HG02840 (cell line): ENCODE results near the gene SIX2.
"Not testable (repeated sequence)": the region's sequence is repeated elsewhere in the genome, so short reads cannot be mapped to it uniquely, and the experiment has no call there.

ENCODE experiments used
- ATAC-seq: cut with Tn5 transposase; IDR thresholded peaks from one replicate; pipeline ENCODE4 v1.9.1; 2021; ENCODE audit warnings: mild to moderate bottlenecking, moderate library complexity, moderate number of reproducible peaks; ENCODE audit not compliant: unreplicated experiment, low FRiP score

SIX2 gene

GRCh38 chr2:45009303-45009927, at the start of gene SIX2:
Gene SIX2, minus strand, starts transcription at chr2:45009452. Its CDS starts 342 bp downstream, at chr2:45009110.
- no peak for ATAC-seq

- ATAC-seq = no peak
Measured at GRCh38 chr2:45055162-45055605, 45.9 kb upstream of the SIX2 start.

DNA sequence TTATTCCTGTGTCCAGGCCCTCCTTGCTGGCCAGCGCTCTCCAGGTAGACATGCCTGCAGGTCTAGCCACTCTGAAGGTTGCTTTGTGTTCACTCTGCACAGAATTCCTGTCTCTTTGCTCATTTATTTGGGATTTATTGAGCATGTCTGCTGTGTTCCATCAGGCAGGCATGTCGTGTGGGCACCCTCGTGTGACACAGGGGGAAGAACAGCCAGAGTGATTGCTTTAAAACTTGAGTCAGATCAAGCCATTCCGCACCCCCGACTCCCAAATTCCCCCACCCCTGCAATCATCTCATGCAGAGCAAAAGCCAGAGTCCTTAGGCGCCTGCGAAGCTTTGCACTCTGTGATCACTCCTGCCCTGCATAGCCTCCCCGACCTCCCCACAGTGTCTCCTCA, 44.7 kb upstream of the SIX2 start:
- ATAC-seq = no peak

GRCh38 chr2:45052388-45052928, 43.2 kb upstream of the SIX2 start:
- no peak for ATAC-seq

DNA sequence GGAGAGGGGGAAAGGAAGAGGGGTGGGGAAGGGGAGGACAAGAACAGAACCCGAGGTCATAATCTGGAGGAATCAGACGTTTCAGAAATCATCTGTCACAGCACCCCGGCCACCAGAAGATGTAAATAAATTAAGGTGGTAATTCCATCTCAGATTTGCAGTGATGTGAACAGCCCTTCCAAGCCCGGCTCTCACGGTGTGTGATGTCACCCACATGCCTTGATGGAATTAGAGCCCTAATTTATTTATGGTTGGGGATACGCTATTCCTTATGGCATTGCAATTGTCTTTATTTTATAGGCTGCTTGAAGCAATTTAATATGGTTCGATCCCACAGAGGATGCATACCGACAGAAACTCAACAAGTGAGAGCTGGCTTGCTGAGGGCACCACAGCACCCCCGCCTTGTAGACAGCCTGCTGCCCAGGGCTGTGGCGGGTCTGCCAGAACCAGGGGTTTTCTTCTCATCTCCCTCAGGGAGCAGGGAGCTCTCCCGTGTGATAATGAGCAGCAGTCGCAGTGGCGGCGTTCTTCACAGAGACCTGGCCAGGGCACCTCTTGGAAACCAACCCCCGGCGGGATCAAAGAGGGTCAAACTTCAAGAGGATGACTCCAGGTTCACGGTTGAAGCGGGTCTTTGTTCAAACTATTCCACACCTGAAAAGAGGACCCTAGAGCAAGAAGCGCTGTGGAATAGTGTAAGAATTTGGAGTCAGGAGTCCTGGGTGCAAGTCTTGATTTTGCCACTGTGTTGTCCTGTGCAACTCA, 40.5 kb upstream of the SIX2 start:
- ATAC-seq = no peak

GRCh38 chr2:45047301-45047700, 38.0 kb upstream of the SIX2 start:
- no peak for ATAC-seq

DNA sequence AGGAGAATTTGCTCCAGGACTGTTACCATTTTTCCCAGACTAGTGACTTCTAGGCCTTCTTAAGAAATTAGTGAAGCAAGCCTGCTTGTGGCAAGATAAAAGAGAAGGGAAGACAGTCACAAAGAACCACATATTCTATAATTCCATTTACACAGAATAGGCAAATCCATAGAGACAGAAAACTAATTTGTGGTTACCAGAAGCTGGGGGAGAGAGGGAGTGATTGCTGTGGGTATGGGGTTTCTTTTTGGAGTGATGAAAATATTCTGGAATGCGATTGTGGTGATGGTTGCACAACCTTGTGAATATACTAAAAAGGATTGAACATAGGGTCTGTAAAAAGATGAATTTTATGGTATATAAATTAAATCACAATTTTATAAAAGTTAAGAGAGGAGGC, 37.5 kb upstream of the SIX2 start:
- no peak for ATAC-seq

- no peak for ATAC-seq
Measured at GRCh38 chr2:45045706-45046105, 36.5 kb upstream of the SIX2 start.

- ATAC-seq = no peak
Measured at GRCh38 chr2:45044916-45045315, 35.7 kb upstream of the SIX2 start.

GRCh38 chr2:45043174-45043573, 33.9 kb upstream of the SIX2 start:
- no peak for ATAC-seq

DNA sequence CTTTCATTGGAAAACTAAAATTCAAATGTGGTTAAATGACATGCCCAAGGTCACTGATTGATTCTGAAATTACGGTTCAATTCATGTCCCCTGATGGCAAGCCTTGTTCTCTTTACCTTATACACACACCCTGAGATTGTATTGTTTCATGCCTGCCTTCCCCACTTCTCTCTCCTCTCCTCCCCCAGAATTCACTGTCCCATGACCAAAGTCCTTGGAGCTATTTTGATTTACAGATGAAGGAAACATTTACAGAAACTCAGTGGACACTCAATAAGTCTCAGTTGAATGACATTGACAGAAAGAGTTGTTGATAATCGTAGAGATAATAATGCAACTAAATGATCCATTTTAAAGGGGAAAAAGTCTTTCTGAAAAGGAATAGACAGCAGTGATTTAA, 33.1 kb upstream of the SIX2 start:
- no peak for ATAC-seq

- ATAC-seq = no peak
Measured at GRCh38 chr2:45040786-45041185, 31.5 kb upstream of the SIX2 start.

DNA sequence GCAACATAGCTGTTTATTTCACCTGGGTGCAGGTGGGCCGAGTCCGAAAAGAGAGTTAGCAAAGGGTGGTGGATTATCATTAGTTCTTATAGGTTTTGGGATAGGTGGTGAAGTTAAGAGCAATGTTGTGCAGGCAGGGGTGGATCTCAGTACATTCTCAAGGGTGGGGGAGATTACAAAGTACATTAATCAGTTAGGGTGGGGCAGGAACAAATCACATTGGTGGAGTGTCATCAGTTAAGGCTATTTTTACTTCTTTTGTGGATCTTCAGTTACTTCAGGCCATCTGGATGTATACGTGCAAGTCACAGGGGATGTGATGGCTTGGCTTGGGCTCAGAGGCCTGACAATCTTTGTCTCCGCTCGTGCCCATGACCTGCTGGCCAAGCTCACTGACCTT, 30.6 kb upstream of the SIX2 start:
- not testable (repeated sequence) for ATAC-seq

DNA sequence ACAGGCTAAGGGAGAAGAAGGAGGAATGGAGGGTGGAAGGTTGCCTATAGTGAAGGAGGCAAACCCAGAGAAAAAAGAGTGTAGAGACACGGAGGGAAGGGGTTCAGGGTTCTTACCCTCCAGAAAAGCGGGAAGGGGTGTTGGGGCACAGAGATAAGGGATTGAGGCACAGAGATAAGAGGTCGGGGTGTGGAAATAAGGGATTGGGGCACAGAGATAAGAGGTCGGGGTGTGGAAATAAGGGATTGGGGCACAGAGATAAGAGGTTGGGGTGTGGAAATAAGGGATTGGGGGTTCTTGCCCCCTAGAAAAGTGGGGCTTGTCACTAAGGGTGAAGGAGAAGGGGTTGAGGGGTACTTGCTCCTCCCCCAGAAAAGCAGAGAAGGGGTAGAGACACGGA, 29.6 kb upstream of the SIX2 start:
- not testable (repeated sequence) for ATAC-seq

- no peak for ATAC-seq
Measured at GRCh38 chr2:45033302-45033701, 24.1 kb upstream of the SIX2 start.

GRCh38 chr2:45031028-45031427, 21.8 kb upstream of the SIX2 start:
- no peak for ATAC-seq

- ATAC-seq = no peak
Measured at GRCh38 chr2:45030553-45030952, 21.3 kb upstream of the SIX2 start.

- no peak for ATAC-seq
Measured at GRCh38 chr2:45029215-45029614, 20.0 kb upstream of the SIX2 start.

GRCh38 chr2:45028276-45028675, 19.0 kb upstream of the SIX2 start:
- ATAC-seq = no peak

DNA sequence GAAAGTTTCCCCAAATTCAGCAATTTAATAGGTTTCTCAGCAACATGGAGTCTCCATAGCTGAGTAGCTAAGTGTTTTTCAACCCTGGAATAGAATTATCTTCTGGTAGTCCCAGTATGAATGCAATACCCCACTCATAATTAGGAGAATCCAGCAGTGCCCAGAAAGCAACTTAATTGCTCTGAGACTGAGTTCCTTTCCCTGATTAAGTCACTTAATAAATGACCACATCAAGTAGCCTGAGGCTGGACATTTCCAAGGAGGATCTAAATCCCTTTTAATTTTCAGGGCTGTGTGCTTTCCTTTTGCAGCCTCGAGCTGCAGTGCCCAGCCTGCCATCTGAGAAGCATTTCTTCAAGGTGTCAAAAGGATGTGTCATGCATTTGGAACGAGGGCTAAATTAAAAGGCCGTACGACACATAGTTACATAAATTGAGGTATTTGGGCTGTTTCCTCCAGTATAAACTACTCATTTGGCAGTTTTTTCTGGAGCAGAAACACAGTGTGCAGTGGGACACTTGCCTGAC, 17.7 kb upstream of the SIX2 start:
- ATAC-seq = no peak

GRCh38 chr2:45024600-45025291, 15.5 kb upstream of the SIX2 start:
- no peak for ATAC-seq
